HUES6 (cell line): ENCODE measurements around the gene MMRN1.

Experiments
- H3K27ac ChIP-seq: 2 replicates; pipeline ENCODE4 v1.7.0; 2013; ENCODE audit warnings: low read depth, mild to moderate bottlenecking, low read length, inconsistent platforms
- H3K27me3 ChIP-seq: 2 replicates; pipeline ENCODE4 v1.6.1; 2013; ENCODE audit warnings: low read length; ENCODE audit not compliant: control insufficient read depth, insufficient read depth
- H3K36me3 ChIP-seq: 2 replicates; pipeline ENCODE4 v1.6.1; 2013; ENCODE audit warnings: low read length; ENCODE audit not compliant: control insufficient read depth, insufficient read depth
- H3K4me1 ChIP-seq: 2 replicates; pipeline ENCODE4 v1.6.1; 2013; ENCODE audit warnings: low read length; ENCODE audit not compliant: control insufficient read depth, insufficient read depth
- H3K4me3 ChIP-seq: 2 replicates; pipeline ENCODE4 v1.5.1; 2013; ENCODE audit warnings: low read depth, low read length
- H3K9ac ChIP-seq: one replicate; pipeline ENCODE4 v1.6.1; 2013; ENCODE audit warnings: mild to moderate bottlenecking, low read length
- H3K9me3 ChIP-seq: 2 replicates; pipeline ENCODE4 v1.6.1; 2013; ENCODE audit warnings: low read depth, low read length; ENCODE audit not compliant: control insufficient read depth, insufficient read depth

MMRN1 gene

GRCh38 chr4:89894649-89895550 is at the start of gene MMRN1:
MMRN1 (plus strand) TSS chr4:89894854; CDS start chr4:89894972, 118 bp downstream.
- Histone ChIP-seq H3K4me1 (peaks cover 4% of the 10 kb centered on the region; the same call in 1 of the 2 replicates), H3K9me3 (no peaks in the 10 kb centered on the region), H3K9ac (no peak within 1 kb of the TSS), H3K4me3 (no peak within 1 kb of the TSS), H3K27ac (no peak within 1 kb of the TSS), H3K36me3 (no peaks in the 10 kb centered on the region), H3K27me3 (no peaks in the 10 kb centered on the region)

GRCh38 chr4:89847571-89848325 is 46.9 kb upstream of the MMRN1 start:
- Histone ChIP-seq H3K27me3 (no peaks in the 10 kb centered on the region), H3K9ac (no peak overlapping the region), H3K4me1 (no peaks in the 10 kb centered on the region), H3K9me3 (peaks cover 23% of the 10 kb centered on the region), H3K27ac (no peak overlapping the region), H3K4me3 (no peak overlapping the region), H3K36me3 (no peaks in the 10 kb centered on the region)

- peaks cover 23% of the 10 kb centered on the region for H3K9me3 ChIP-seq
- no peaks in the 10 kb centered on the region for H3K4me1 ChIP-seq
- no peak overlapping the region for H3K27ac ChIP-seq
- no peaks in the 10 kb centered on the region for H3K27me3 ChIP-seq
- H3K4me3 ChIP-seq: no peak overlapping the region
- H3K9ac ChIP-seq: no peak overlapping the region
- no peaks in the 10 kb centered on the region for H3K36me3 ChIP-seq
These were observed 39.4 kb upstream of the MMRN1 start for GRCh38 chr4:89855236-89855635.

GRCh38 chr4:89860971-89861370 is 33.7 kb upstream of the MMRN1 start:
- Histone ChIP-seq H3K27ac (no peak overlapping the region), H3K36me3 (no peaks in the 10 kb centered on the region), H3K9me3 (peaks cover 11% of the 10 kb centered on the region), H3K9ac (no peak overlapping the region), H3K4me1 (no peaks in the 10 kb centered on the region), H3K4me3 (no peak overlapping the region), H3K27me3 (no peaks in the 10 kb centered on the region)

- H3K4me3 ChIP-seq: no peak overlapping the region
- no peaks in the 10 kb centered on the region for H3K9me3 ChIP-seq
- no peak overlapping the region for H3K9ac ChIP-seq
- no peaks in the 10 kb centered on the region for H3K27me3 ChIP-seq
- H3K36me3 ChIP-seq: no peaks in the 10 kb centered on the region
- no peaks in the 10 kb centered on the region for H3K4me1 ChIP-seq
- H3K27ac ChIP-seq: no peak overlapping the region
These were observed 31.1 kb upstream of the MMRN1 start for GRCh38 chr4:89863533-89863932.

GRCh38 chr4:89868276-89868675 is 26.4 kb upstream of the MMRN1 start:
- Histone ChIP-seq H3K27me3 (no peaks in the 10 kb centered on the region), H3K4me1 (no peaks in the 10 kb centered on the region), H3K9me3 (no peaks in the 10 kb centered on the region), H3K4me3 (no peak overlapping the region), H3K36me3 (no peaks in the 10 kb centered on the region), H3K9ac (no peak overlapping the region), H3K27ac (no peak overlapping the region)

- no peak overlapping the region for H3K4me3 ChIP-seq
- H3K9ac ChIP-seq: no peak overlapping the region
- H3K36me3 ChIP-seq: no peaks in the 10 kb centered on the region
These were observed 25.6 kb upstream of the MMRN1 start for GRCh38 chr4:89868999-89869589.

GRCh38 chr4:89871211-89871610 is 23.4 kb upstream of the MMRN1 start:
- Histone ChIP-seq H3K9me3 (no peaks in the 10 kb centered on the region), H3K27ac (no peak overlapping the region), H3K9ac (no peak overlapping the region), H3K27me3 (no peaks in the 10 kb centered on the region), H3K4me1 (no peaks in the 10 kb centered on the region), H3K36me3 (no peaks in the 10 kb centered on the region), H3K4me3 (no peak overlapping the region)

More at GRCh38 chr4:89868999-89869589, 25.6 kb upstream of the MMRN1 start:
- Histone ChIP-seq H3K9me3 (no peaks in the 10 kb centered on the region), H3K27ac (no peak overlapping the region), H3K27me3 (no peaks in the 10 kb centered on the region), H3K4me1 (no peaks in the 10 kb centered on the region)

GRCh38 chr4:89876548-89876947 is 18.1 kb upstream of the MMRN1 start:
- Histone ChIP-seq H3K27me3 (no peaks in the 10 kb centered on the region), H3K9me3 (no peaks in the 10 kb centered on the region), H3K4me3 (no peak overlapping the region), H3K4me1 (no peaks in the 10 kb centered on the region), H3K36me3 (no peaks in the 10 kb centered on the region), H3K9ac (no peak overlapping the region), H3K27ac (no peak overlapping the region)

GRCh38 chr4:89878611-89879010 is 16.0 kb upstream of the MMRN1 start:
- H3K4me1 ChIP-seq: no peaks in the 10 kb centered on the region
- H3K9me3 ChIP-seq: no peaks in the 10 kb centered on the region
- no peak overlapping the region for H3K9ac ChIP-seq
- no peak overlapping the region for H3K27ac ChIP-seq
- H3K4me3 ChIP-seq: no peak overlapping the region
- H3K36me3 ChIP-seq: no peaks in the 10 kb centered on the region
- H3K27me3 ChIP-seq: no peaks in the 10 kb centered on the region

- Histone ChIP-seq H3K4me1 (no peaks in the 10 kb centered on the region), H3K36me3 (no peaks in the 10 kb centered on the region), H3K9ac (no peak overlapping the region), H3K9me3 (no peaks in the 10 kb centered on the region), H3K27ac (no peak overlapping the region), H3K4me3 (no peak overlapping the region), H3K27me3 (no peaks in the 10 kb centered on the region)
These were observed 15.4 kb upstream of the MMRN1 start for GRCh38 chr4:89879215-89879614.
